SHP77 (cell line): ENCODE data around the gene CAVIN2.

Experiments
- DNase-seq, 2 experiments: peaks; one replicate each; lab custom pipeline; 2025; lab: John Stamatoyannopoulos, UW

CAVIN2 gene

GRCh38 chr2:191839918-191840804 lies 6.7 kb downstream of the CAVIN2 start:
- DNase-seq, result no peak

DNA sequence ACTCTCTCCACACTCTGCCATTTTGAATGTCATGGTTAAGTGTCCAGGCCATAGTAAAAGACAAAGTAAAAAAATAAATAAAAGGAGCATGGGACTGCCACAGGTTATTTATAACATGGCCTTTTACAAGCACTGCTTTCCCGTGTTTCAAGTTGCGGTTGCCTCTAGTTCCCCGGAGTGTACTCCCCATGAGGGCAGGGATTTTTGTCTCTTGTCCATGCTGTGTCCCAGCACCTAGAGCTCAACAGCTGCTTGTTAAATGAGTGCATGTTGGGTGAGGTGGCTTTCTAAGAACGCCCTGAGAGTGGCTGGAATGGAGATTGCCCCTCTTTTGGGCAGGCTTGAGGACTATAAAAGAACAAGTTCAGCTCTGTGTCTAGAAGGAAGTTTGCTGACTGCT lies 8.4 kb downstream of the CAVIN2 start:
- no peak for DNase-seq

DNA sequence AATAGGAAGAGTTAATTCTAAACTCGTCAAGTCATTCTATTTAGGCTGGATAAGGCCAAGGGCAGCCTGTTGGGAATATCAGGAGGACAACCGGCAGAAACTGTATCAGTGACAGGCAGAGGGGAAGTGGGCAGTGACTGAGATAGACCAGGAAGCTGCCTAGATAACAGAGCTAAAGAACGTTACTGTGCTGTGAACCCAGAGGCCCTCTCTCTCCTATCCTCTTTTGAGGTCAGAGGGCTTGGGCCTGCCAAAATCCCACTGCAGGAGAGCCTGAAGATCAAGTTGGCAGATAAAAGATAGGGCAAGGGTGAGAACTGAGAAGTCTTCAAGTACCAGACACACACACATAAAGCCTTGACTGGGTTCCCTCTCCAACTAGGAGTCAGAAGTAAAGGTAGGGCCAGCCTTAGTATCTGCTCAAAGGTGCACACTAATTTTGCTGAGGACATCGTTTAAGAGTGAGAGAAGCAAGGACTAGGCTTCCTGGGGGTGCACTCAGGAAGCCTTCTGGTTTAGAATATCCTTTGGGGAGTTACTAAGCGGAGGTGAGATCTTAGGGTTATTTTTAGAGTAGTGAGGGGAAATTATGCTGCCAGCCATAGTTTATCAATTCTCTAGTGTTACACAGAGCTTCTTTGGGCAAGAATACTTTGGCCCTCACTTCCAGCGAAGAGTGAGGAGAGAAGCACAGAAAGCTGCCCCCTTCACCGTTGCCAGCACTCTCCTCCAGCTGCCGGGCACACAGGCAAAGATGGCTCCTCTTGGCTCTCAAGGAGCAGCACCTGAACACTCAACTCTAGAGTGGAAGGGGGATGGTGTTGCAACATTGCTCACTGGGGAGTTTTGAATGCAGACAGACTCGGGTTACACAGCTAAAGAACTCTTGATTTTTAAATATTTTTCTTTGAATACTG lies 9.8 kb downstream of the CAVIN2 start:
- DNase-seq, result no peak

GRCh38 chr2:191836471-191836852 lies 10.4 kb downstream of the CAVIN2 start:
- DNase-seq, result no peak

GRCh38 chr2:191835539-191836350 lies 11.1 kb downstream of the CAVIN2 start:
- DNase-seq, result no peak

GRCh38 chr2:191835100-191835499 lies 11.8 kb downstream of the CAVIN2 start:
- DNase-seq, result no peak

DNA sequence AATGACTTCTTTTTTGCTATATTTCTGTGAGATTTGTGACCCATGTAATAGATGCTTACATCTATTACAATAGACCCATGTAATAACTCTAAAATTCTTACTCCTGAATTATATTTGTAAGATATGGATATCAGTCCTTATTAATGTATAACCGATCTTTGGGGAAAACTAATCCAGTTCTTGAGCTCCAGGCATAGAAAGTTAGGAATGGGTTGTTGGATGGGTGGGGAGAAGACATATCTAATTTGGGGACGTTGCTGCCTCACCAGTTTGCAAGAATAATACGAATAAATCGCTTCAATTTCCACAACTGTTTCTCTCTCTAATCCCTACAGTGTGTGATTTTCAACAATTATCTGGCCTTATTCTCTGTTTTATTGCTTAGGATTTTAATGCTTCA lies 13.5 kb downstream of the CAVIN2 start:
- no peak for DNase-seq

DNA sequence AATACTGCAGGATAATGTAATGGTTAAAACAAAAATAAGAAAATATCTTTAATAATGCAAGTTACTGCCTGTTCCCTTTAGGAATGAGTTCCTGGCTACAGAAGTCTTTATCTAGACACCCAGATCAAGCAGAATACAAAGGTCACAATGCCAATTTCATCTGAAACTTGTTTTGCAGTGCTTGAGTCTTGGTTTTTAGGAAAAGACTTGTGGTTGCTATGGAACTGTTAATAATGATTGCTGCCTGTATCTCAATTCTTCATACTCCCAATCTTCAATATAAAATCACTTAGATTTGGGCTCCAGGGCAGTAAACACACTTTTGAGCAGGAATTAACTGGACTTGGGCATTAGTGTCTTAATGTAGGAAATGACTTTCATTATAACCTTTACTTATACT lies 14.2 kb downstream of the CAVIN2 start:
- no peak for DNase-seq

DNA sequence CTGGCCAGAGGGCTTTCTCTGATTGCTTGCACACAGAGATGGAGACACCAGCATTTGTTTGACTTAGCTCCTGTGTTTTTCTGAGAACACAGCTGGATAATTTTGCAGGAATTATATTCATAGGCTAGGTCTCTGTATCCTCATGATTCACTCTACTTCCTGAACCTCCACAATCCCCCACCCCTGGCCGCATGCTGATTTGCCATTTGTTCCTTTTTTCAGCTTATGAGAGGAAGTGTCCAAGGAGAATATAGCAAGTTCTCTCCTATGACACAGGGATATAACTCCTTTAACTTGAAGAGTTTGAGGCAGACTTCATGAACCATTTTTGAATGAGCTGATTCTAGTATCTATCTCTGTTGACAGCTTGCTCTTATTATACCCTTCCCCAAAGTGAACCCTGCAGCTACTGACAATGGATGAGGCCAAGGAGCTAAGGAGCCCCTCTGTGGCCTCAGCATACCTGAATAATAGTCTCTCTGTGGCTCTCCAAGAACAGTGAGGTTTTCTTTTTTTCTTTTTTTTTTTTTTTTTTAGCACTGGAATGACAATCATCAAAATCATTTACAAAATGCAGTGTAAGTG lies 15.4 kb downstream of the CAVIN2 start:
- DNase-seq, result no peak

DNA sequence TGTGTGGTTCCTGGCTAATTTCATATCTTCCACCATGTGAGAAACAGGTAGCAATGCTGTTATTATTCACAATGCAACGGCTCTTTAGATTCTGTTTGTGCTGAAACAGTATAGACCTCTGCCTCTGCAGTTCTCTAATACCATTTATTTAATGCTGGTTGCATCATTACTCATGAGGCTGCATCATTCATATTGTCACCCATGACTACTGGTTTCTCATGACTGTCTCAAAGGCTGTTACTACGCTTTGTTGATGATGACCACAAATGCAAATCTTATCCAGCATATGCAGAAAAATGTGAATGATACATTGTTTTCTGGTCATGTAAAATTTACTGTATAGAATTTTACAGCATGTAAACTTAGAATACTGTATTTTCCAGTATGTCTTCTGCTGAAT lies 22.5 kb downstream of the CAVIN2 start:
- no peak for DNase-seq

DNA sequence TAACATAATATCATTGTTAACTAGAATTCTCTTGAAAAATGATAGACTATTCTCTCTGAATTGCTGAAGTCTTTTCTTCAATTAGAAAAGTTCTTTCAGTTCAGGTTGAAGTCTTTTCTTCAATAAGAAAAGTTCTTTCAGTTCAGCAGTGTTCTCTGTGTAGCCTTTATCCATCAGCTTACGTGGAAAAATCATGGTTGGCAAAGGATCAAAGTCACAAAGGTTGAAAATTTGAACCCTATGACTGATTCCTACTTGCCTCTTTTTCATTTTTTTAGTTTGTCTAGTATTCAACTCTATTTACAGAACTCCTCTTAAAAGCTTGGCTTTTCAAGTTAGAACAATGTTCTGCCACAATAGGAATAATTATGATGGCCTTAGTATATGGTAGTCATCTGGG lies 25.8 kb downstream of the CAVIN2 start:
- DNase-seq, result no peak

DNA sequence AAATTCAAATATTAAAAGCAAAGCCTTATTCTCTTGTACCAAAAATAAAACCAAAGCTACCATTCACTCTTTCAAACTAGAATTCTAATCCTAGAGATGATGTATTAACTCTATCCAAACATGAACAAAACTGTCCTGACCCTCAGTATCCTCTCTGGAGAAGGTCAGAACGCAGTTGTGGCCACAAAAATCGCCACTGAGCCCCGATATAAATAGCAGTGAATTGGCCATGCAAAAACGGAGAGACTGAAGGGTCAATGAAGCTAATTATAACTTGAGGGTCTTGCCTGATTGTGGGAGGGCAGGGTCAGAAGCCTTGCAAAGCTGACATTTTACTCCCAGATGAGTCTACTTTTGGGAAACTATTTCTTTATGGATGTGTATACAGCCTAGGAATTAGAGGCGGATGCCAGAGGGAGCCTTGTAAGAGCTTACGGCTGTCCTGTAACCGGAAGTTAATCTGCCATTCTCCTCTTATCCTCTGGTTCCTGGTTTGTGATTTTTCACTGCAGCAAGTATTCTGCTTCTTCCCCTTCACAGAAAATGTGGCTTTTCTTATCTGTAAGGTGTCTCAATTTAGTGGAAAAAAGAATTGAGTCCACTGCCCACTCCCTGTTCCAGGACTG lies 28.1 kb downstream of the CAVIN2 start:
- no peak for DNase-seq

DNA sequence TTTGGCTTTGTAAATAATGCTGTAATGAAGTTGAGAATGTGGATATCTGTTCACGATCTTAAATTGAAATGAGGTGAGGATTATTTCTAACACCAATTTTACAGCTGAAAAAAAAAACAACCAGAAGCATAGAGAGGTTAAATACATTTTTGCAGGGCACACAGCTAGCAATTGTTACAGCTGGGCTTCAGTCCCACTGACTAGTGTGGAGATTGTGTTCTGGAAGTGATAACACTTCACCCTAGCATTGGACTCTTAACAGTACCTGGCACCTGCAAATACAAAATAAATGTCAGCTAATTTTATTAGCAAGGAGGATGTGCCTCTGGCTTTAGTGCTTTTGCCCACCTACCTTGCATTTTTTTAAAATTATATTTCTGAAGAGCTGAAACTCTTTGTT lies 28.8 kb downstream of the CAVIN2 start:
- no peak for DNase-seq

GRCh38 chr2:191815010-191815409 lies 31.9 kb downstream of the CAVIN2 start:
- DNase-seq, result no peak

GRCh38 chr2:191813943-191814342 lies 32.9 kb downstream of the CAVIN2 start:
- no peak for DNase-seq

DNA sequence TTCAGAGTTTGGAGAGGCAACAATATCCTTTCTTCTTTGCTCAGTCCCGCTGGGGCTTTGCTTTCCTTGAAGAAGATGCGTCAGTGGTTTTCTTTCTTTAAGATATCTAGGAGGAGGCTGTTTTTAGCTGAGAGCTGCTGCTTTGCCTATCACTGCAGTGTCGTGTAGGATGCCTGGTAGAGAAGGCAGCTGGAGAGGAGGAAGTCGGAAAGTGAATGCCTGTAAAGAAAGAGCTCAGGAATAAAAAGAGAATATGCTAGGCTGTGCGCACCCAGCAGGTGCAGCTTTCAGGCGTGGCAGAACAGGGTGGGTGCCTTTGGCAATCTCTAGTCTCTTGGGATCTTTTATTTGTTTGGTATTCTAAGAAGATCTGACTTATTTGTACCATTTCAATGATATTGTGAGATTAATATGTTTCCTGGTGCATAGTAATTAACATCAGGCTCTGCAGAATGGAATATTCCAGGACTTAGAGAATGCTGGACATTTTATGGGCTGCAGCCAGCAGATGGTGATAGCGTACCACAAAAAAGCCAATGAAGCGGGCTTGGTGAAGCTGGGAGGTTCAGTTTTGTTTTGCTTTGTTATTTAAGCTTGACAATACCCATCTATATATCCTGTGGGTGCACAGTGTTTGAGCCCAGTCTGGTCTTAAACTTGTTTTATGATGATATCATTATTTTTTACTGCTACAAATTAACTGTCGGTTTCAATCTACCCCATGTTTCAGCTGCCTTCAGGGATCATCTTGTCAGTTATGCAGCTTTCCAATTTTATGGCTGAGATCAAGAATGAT lies 34.9 kb downstream of the CAVIN2 start:
- DNase-seq, result peak; percentile 51 to 52

- no peak for DNase-seq
Observed at GRCh38 chr2:191806396-191806795, 40.5 kb downstream of the CAVIN2 start.

- DNase-seq, result no peak
Observed at GRCh38 chr2:191804766-191805165, 42.1 kb downstream of the CAVIN2 start.

DNA sequence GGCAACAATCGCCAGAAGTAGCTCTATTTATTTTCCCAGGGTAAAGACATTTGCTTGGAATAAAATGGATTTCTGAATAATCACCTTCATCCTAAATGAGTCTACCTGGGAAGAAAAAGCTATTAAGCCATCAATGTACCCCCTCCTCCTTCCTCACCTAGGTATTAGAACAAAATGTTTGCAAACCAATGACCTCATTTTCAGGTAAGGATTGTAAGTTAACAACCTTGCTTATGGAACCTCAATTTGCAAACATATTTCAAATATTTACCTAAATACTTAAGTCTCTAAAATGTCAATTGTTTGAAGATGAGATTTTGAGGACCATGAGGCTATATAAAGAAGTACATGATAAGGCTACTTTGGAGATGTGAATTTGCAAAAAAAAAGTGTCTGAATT lies 43.9 kb downstream of the CAVIN2 start:
- no peak for DNase-seq

GRCh38 chr2:191802180-191802579 lies 44.7 kb downstream of the CAVIN2 start:
- DNase-seq, result no peak
